GM19455 (cell line): Measurements from ENCODE around the gene HIF1AN.
A peak's percentile ranks its signal among the peaks of the same experiment; 100 is the strongest.

Experiments
- ATAC-seq: cut with Tn5 transposase; IDR thresholded peaks from one replicate; pipeline ENCODE4 v1.9.1; 2021; ENCODE audit not compliant: unreplicated experiment

HIF1AN gene

DNA sequence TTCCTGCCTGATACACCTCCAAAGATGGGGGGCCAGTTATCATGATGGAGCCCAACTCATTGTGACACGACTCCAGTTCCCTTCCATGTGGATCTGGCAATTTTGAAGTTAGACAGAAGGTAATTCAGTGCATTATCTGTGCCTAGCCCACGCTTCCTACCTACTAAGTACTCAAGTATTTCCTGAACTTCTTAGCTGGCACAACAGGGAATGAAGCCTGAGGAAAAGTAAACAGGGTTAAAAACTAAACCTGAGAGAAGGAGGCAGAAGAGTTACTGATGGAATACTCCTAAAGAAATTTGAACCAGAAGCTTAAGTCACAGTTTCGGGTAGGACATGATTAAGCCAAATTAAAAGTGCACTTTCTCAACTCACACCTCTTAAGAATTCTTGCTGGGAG lies 14.9 kb upstream of the HIF1AN start:
- ATAC-seq, result no peak

DNA sequence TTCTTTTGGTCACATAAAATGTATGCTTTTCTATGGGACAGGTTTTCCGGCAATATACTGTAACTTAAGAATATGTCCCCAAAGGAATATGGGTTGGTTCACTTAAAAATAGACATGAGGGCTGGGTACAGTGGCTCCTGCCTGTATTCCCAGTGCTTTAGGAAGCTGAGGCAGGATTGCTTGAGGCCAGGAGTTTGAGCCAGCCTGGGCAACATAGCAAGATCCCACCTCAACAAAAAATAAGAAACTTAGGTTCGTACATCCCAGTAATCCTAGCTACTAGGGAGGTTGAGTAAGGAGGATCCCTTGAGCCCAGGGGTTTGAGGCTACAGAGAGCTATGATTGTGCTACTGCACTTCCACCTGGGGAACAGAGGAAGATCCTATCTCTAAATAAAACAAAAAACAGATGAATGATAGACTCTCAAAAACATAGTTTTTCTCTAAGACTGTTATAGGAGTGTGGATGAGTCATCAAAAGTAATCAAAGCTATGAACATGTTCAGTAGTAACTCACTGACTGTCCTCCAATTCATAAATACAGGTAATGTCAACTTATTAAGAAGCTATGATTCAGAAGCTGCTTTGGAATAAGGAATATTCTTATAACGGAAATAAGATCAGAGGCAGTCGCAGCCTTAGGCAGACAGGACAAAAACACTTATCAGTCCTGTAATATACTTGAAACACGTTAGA lies 13.5 kb upstream of the HIF1AN start:
- no peak for ATAC-seq

DNA sequence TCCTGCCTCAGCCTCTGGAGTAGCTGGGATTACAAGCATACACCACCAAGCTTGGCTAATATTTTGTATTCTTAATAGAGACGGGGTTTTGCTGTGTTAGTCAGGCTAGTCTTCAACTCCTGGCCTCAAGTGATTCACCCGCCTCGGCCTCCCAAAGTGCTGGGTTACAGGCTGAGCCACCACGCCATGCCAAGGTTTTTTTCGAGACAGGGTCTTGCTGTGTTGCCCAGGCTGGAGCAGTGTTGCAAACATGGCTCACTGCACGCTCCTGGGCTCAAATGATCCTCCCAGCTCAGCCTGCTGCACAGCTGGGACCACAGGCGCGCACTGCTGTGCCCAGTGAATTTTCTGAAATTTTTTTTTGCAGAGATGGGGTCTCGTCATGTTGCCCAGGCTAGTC lies 12.8 kb upstream of the HIF1AN start:
- no peak for ATAC-seq

DNA sequence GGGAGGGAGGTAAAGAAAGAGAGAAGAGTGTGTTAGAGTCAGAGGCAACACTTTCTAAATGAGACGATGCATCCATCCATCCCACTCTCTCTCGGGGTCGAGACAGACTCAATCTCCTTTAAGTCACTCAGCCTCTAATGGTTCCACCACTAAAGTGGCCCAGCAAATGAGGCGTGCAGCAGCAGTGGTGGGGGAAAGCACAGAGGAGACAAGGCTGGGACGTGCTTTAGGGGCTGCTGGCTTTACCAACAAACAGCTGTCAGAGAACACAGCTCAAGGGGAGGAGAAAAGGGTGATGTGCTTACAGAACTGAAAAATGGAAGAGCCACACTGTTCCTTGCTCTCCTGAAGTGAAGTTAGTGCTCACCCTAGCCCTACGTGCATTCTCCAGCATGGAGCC lies 11.5 kb upstream of the HIF1AN start:
- ATAC-seq, result no peak

DNA sequence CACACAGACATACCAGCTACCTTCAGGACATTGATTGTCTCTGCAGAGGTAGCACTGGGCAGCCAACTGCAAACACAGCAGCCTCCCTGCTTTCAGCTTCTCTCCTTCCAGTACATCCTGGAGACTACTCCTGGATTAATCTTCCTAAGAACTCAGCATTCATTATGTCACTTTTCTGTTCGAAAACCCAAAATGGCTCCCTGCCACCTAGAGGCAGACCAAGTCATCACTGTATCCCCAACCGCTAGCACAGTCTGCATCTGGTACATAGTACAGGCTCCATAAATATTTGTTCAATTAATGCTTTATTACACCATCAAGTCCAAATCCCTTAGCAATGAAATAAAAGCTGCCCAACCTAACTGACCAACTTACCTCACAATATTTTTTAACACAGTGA lies 11.1 kb upstream of the HIF1AN start:
- ATAC-seq, result no peak

DNA sequence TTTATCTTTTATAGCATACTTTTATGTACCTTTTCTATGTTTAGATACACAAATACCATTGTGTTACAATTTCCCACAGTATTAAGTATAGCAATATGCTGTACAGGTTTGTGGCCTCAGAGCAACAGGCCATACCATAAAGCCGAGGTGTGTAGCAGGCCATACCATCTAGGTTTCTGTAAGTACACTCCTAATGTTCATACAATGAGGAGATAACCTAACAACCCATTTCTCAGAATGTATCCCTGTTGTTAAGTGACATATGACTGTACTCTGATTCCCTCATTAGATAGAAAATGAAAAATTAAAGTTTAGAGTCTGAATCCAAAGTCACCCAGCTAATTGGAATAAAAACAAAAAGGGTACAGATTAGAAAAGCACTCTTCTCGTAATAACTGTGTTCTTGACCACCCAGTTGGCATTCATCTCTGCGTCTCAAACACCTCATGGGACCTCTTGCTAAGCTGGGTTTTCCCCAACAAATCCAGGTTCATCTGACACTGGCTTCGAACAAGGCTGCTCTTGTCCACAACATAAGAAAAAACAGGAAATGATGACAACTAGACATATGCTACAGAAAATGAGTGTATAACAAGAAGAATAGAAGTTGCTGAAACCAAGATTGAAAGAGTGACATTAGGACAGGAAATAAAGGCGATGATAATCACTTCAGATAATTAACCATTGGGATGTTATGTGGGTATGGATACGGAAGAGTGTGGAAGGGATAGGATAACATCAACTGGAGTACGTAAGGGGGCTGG lies 7.4 kb upstream of the HIF1AN start:
- ATAC-seq, result no peak

DNA sequence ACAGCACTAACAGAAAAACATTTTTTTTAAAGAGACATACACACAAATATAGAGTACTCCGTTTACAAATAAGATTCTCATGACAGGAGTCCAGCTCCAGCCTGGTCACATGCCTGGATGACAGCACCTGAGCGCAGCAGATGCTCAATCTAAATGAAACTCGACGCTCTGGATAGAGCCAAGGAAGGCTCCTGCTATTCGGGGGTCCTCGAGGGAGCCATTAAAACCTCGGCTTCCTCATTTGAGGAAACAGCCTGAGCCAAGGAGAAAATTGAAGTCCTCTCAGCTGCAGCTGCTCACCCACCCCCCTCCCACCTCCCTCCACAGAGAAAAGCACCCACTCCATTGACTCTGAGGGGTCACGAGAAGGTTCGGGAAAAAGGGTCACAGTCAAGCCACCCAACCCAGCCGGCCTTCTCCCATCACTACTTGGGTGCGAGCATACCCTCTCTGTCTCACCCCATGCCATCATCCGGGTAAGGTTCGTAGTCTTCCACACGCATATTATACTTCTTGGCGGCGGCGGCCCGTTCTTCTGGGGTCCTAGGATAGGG lies 6.7 kb upstream of the HIF1AN start:
- ATAC-seq, result no peak

DNA sequence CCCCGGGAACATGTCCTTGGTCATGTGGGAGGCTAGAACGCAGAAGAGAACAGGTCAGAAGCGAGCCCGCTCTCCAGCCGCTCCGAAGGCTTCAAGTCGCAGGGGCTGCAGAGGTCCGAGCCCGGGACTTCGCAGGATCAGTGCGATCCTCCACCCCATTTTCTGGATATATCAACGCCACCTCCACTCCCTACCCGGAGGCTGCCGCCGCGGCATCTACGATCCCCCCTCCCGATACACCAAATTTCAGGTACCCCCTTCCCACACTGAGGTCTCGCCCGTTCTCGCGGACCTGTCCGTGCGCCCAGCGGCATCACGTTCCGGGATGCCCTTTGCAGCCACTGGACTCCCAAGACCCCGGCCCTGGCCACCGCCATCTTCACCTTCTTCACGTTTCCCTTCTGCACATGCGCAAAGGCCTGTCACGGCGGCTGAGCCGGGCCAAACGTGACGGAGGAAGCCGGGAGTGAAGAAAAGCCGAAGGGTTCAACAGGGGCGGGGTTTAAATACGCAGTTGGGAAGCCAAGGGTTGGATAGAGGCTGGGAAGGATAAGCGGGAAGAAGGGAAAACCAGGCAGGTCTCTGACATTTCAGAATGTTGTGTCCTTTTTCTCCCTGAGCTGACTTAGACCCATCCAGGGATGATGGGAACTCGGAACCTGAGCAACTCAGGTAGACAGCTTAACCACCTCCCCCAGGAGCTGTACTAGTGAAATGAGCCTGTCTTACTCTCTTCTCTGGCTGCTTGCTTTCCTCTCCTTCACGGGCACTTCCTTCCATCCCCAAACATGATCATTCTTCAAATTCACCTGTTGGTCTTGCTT lies 6.1 kb upstream of the HIF1AN start, which contains the start of gene NDUFB8:
Gene NDUFB8, minus strand, starts transcription at position 397 of the 824 bp plus-strand sequence. Its CDS starts 20 bp downstream, at position 377.
- ATAC-seq, result peak; percentile 62

DNA sequence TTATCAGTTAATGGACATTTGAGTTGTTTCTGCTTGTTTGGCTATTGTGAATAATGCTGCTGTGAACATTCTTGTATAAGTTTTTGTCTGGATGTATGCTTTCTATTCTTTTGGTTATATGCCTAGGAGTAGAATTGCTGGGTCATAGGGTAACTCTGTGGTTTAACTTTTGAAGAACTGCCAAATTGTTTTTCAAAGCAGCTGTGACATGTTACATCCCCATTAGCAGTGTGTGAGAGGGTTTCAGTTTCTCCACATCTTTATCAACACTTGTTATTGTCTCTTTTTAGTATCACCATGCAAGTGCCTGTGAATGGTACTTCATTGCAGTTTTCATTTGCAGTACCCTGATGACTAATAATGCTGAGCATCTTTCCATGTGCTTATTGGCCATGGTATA lies 4.0 kb upstream of the HIF1AN start:
- ATAC-seq, result no peak

DNA sequence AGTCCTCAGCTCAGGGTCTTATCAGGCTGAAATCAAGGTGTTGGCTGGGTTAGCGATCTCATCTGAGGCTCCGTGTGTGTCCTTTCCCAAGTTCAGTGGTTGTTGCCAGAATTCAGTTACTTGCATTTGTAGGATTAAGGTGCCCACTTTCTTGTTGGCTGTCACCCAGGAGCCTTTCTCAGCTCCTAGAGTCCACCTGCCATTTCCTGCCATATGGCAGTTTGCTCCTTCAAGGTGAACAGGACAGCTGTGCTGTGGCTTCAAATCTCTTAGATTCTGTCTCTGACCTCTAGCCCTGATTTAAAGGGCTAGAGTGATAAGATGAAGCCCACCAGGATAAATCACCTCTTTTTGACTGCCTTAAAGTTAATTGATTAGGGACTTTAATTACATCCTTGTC lies 1.0 kb upstream of the HIF1AN start:
- ATAC-seq, result no peak

DNA sequence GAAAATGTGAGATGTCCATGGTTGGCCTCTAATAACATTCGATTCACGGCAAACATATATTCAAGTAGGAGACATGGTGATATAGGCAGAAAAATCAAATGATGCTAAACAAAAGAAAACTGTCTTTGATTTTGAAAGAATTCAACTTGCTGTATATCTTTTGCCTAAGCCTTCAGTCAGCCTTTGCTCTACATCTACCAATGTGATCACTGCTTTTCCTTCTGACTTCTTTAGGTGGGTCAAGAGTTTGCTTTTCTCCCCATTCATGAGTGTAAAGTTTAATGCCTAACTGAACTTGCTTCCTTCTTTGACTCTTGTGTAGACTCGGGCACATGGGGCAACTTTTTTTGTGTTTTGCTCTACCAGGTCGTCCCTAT lies 417 bp upstream of the HIF1AN start:
- no peak for ATAC-seq

DNA sequence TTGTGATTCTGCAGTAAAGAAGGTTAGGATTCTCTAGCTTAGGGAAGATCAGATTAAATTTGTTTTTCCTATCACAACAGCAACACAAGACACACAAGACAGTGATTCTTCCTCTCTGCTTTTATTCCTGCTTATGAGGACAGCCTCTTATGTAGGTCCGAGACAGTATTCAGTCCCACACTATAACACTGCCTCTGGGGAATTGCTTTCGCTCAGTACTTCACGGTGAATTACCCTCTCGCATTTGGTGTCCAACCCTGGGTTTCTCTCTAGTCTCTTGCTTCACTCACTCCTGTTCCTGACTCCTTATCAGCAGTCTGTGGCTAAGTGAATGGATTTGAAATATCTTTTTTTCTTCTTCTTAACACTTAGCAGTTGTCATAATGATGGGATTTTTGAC lies 1.7 kb downstream of the HIF1AN start:
- ATAC-seq, result no peak

DNA sequence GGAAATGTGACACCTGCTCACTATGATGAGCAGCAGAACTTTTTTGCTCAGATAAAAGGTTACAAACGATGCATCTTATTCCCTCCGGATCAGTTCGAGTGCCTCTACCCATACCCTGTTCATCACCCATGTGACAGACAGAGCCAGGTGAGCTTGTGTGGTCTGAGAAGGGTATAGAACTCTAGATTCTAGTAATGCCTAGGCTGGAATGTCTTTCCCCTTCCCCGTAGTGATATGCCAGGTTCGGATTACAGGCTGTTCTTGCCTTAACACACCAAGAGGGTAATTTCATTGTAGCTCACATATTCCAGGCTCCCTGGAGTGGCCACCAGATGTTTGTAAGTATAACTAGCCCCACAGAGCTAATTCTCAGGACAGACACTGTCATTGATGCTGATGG lies 9.2 kb downstream of the HIF1AN start:
- no peak for ATAC-seq

DNA sequence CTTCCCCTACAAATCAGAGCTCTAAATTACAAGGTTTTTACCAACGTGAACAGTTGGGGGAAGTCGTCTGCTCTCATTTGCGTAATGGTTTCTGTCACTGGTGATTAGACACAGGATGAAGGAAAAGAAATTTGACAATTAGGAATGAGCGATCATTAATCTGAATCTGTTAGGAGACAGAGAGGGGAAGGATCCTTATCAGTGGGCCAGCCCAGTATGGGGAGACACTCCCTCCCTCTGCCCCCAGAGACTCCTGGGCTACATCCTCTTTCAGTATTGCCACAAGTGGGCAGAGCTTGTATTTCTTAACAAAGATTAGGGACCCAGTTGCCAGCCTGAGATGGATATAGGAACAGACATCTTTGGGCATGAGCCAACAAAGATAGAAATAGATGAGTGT lies 15.5 kb downstream of the HIF1AN start:
- ATAC-seq, result no peak

DNA sequence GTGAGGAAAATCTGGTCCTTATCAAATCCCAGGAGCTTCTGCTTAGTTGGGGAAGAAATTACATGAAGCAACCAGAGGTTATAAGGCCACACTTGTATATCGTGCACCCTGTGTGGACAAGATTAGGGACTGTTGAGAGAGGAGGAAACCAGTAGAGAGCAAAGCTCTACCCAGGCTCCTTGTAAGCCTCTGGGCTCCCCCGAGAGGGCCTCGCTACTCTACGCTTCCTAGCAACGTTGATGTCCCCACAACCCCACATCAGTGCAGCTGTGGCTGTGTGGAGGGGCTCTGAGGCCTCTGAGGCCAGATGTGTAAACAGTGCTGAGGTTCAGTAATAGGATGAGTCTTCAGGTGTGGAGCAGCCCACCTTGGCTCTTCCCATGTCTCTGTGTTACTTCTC lies 16.0 kb downstream of the HIF1AN start:
- ATAC-seq, result no peak

DNA sequence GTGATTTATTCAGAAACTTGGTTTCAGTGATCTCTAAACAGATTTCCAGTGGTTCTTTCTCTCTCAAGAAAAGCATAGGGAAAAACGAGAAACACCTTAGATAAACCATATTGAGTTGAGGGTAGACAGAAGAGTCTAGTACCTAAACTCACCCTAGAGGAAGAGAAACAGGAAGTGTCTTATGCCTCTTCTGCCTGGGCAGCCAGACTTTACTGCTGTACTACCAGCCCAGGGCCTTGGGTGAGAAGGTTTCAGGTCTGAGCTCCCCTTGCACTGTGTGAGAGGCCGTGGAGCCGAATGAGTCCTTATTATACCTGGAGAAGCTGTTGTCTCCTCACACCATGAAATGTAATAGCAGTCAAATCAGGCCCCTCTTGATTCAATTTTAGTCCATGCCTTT lies 18.2 kb downstream of the HIF1AN start:
- ATAC-seq, result no peak

DNA sequence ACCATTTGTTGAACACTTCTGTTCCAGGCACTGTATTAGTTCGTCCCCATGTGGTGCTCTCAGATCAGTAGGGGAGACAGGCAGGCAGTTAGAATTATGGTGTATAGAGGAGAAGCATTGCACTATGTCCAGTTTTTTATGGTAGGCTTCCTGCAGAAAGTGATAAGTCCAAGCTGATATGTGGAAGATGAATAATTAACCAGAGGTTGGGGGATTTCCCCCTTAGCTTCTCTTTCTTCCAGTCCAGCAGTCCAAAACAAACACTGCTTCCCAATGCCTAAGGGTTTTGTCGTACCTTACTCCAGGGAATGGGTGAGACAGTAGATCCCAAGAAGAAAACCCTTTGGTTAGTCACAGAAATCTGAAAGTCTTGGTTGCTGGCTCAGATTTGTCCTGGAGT lies 19.2 kb downstream of the HIF1AN start:
- ATAC-seq, result no peak

DNA sequence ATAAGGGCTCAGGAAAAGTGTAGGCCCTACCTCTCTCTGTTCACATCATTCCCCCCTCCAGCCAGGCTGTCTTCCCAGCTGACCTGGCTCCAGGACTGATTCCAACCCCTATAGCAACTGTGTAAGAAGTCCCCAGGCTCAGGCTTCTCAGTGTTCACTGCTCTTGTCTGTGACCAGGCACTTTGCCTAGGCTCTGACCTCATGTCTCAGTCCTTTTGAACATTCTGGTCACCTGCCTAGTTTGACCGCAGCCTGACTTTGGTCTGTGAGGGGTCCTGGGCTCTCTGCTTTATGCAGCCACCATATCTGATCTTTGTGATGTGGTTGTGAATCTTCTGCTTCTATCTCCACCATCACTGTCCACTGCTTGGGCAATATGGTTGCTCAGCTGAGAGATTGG lies 24.5 kb downstream of the HIF1AN start:
- no peak for ATAC-seq

DNA sequence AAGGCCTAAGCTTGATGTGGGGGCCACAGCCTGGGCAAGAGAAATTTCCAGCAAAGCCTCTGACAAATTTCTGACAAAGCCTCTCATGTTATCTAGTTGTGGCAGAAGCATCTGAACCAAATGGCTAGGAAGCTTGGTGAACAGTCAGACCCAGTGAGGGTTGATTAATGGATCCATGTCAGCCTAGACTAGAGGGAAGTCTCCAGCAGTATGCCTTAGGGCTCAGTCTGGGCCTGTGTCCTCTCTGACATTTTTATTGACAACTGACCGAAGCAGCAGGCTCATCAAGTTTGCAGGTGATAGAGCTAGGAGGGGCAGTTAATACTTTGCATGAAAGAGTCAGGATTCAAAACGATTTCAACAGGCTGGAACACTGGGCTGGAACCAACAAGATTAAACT lies 25.3 kb downstream of the HIF1AN start:
- ATAC-seq, result no peak

DNA sequence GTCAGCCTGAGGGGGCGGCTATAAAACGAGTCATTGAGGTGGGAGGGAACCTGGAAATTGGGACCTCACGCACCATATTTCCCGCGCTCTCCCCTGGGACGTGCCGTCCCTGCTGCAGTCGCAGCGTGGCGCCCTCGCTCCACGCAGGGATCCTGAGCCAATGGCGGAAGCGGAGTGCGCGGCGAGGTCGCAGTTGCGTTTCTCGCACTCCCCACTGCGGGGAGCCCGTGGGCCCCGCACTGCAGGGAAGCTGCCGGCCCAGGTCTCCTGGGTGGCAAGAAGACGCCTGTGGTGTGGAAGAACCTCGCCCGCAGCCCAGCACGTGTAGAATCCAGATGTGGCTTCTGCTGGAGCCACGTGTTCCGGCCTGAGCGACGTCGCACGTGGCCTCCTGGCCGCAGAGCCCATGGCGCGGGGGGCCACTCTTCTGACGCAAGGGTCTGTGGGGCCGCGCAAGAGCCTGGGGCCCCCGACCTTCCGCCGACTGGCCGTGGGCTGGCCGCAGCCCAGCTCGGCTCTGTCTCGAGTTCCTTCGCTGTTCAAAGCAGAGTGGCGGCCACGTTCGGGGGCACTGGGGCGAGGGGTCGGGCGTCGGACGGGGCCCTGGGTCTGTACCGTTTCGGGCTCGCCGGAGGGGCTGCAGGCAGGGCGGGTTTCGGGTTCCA lies 26.4 kb downstream of the HIF1AN start:
- ATAC-seq, result peak; percentile 61
